ENCODE data around the gene COLEC12. TPM values are rescaled to one million over a fixed set of nuclear protein-coding genes. Genes with fewer than 3 reads are reported as not detected.

The COLEC12 gene
- total RNA-seq, 2 donors from 2014 or later = not detected

- H3K4me1 Mint-ChIP-seq = no peaks in the 10 kb centered on the region
- DNase-seq = no peak
- H3K4me3 Mint-ChIP-seq = no peak overlapping the region
- H3K27me3 Mint-ChIP-seq = peaks cover 55% of the 10 kb centered on the region
- H3K36me3 Mint-ChIP-seq (ENCODE audit: low read depth) = no peaks in the 10 kb centered on the region
- H3K9me3 ChIP-seq (ENCODE audit: control insufficient read depth, low read length, poor library complexity, severe bottlenecking) = no peaks in the 10 kb centered on the region
- no peak for ATAC-seq
- no peak overlapping the region for H3K27ac Mint-ChIP-seq
Observed at GRCh38 chr18:354003-354402, 146.5 kb downstream of the COLEC12 start.

- ATAC-seq = no peak
- no peaks in the 10 kb centered on the region for H3K4me1 Mint-ChIP-seq
- H3K4me3 Mint-ChIP-seq = no peak overlapping the region
- no peak overlapping the region for H3K27ac Mint-ChIP-seq
- no peaks in the 10 kb centered on the region for H3K36me3 Mint-ChIP-seq (ENCODE audit: low read depth)
- no peak for DNase-seq
- no peaks in the 10 kb centered on the region for H3K9me3 ChIP-seq (ENCODE audit: control insufficient read depth, low read length, poor library complexity, severe bottlenecking)
- H3K27me3 Mint-ChIP-seq = peaks cover 62% of the 10 kb centered on the region
Observed at GRCh38 chr18:352438-352837, 148.1 kb downstream of the COLEC12 start.

DNA sequence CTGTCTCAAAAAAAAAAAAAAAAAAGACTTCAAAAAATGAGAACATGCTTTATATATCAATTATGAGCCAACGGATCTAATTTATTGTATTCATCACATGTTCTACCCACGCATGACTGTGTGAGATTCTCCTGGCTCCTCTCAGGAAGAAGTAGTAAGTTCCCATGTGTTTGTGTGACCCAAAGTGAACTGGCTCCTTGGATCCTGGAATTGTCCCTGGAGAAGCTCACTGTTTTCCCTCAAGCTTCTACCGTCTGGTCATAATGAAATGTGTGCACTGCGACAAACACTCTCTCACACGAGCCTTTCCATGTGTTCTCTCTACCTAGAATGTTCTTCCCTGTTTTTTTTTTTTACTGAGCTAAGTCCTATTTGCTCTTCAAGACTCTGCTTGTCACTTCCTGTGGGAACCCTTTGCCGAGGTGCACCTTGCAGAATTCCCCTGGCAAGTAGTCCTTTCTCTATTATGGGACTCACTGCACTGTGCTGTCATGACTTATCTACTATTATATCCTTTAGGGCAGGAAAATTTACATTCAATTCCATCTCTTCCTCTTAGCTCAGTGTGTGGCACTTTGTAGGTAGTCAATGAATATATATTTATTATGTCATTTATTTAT lies 149.4 kb downstream of the COLEC12 start:
- ATAC-seq = no peak
- no peak overlapping the region for H3K4me3 Mint-ChIP-seq

GRCh38 chr18:346600-346999 lies 153.9 kb downstream of the COLEC12 start:
- peaks cover 44% of the 10 kb centered on the region for H3K27me3 Mint-ChIP-seq
- no peaks in the 10 kb centered on the region for H3K4me1 Mint-ChIP-seq
- peaks cover 2% of the 10 kb centered on the region for H3K36me3 Mint-ChIP-seq (ENCODE audit: low read depth)
- H3K9me3 ChIP-seq (ENCODE audit: control insufficient read depth, low read length, poor library complexity, severe bottlenecking) = no peaks in the 10 kb centered on the region
- no peak overlapping the region for H3K27ac Mint-ChIP-seq
- ATAC-seq (no peak), DNase-seq (no peak)
- no peak overlapping the region for H3K4me3 Mint-ChIP-seq

More for the DNA sequence above, 149.4 kb downstream of the COLEC12 start:
- Mint-ChIP-seq H3K4me1 (no peaks in the 10 kb centered on the region), H3K36me3 (ENCODE audit: low read depth) (peaks cover 2% of the 10 kb centered on the region), H3K27ac (no peak overlapping the region), H3K27me3 (peaks cover 62% of the 10 kb centered on the region)
- no peak for DNase-seq
- H3K9me3 ChIP-seq (ENCODE audit: control insufficient read depth, low read length, poor library complexity, severe bottlenecking) = no peaks in the 10 kb centered on the region

DNA sequence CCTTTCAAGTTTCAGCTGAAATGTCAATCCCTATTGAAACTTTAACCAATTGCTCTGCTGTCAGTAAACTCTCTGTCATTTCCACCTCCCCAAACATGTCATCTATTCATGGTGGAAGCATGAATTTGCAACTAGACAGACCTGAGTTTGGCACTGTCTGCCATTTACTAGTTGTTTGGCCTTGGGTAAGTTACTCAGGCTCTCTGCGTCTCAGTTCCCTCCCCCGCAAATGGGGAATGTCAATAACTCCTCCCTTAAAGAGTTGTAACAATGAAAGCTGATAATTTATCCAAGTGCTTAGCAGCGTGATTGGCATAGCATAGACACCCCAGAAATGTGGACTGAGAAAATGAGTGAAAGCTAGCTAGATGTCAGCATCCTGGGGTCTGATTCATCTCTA lies 159.4 kb downstream of the COLEC12 start:
- Mint-ChIP-seq H3K4me3 (no peak overlapping the region), H3K27me3 (peaks cover 50% of the 10 kb centered on the region), H3K36me3 (ENCODE audit: low read depth) (no peaks in the 10 kb centered on the region), H3K27ac (no peak overlapping the region), H3K4me1 (no peaks in the 10 kb centered on the region)
- DNase-seq = no peak
- ATAC-seq = no peak
- H3K9me3 ChIP-seq (ENCODE audit: control insufficient read depth, low read length, poor library complexity, severe bottlenecking) = no peaks in the 10 kb centered on the region

DNA sequence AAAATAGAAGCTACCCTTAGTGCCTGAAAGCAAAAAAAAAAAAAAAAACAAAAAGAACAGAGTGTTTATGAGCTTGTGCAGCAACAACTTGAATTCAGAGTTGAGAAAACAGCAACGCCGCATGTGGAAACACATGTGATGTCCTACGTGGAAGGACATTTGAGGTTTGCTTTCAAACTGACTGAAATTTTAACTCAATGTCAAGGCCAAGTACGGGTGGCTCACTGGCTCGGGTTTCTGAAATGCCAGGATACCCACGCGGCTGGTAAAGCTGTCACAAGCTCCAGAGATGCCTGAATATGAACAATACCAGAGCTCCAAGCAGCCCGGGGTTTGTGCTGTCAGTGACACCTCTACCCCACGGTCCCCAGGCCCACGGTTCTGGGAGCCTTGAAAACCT lies 160.5 kb downstream of the COLEC12 start:
- H3K9me3 ChIP-seq (ENCODE audit: control insufficient read depth, low read length, poor library complexity, severe bottlenecking) = no peaks in the 10 kb centered on the region
- Mint-ChIP-seq H3K36me3 (ENCODE audit: low read depth) (no peaks in the 10 kb centered on the region), H3K27ac (no peak overlapping the region), H3K4me1 (no peaks in the 10 kb centered on the region), H3K4me3 (no peak overlapping the region), H3K27me3 (peaks cover 53% of the 10 kb centered on the region)
- no peak for ATAC-seq
- no peak for DNase-seq

- no peaks in the 10 kb centered on the region for H3K9me3 ChIP-seq (ENCODE audit: control insufficient read depth, low read length, poor library complexity, severe bottlenecking)
- DNase-seq (no peak), ATAC-seq (no peak)
- no peaks in the 10 kb centered on the region for H3K4me1 Mint-ChIP-seq
- no peaks in the 10 kb centered on the region for H3K36me3 Mint-ChIP-seq (ENCODE audit: low read depth)
- H3K27me3 Mint-ChIP-seq = peaks cover 55% of the 10 kb centered on the region
- H3K4me3 Mint-ChIP-seq = no peak overlapping the region
- H3K27ac Mint-ChIP-seq = no peak overlapping the region
Observed at GRCh38 chr18:339200-339599, 161.3 kb downstream of the COLEC12 start.

GRCh38 chr18:336713-337112 lies 163.8 kb downstream of the COLEC12 start:
- H3K4me1 Mint-ChIP-seq = peaks cover 2% of the 10 kb centered on the region
- H3K4me3 Mint-ChIP-seq = no peak overlapping the region
- ATAC-seq (no peak), DNase-seq (no peak)
- H3K36me3 Mint-ChIP-seq (ENCODE audit: low read depth) = no peaks in the 10 kb centered on the region
- H3K9me3 ChIP-seq (ENCODE audit: control insufficient read depth, low read length, poor library complexity, severe bottlenecking) = no peaks in the 10 kb centered on the region
- no peak overlapping the region for H3K27ac Mint-ChIP-seq
- peaks cover 60% of the 10 kb centered on the region for H3K27me3 Mint-ChIP-seq

- no peak for ATAC-seq
- Mint-ChIP-seq H3K4me3 (no peak overlapping the region), H3K27ac (no peak overlapping the region), H3K27me3 (peaks cover 58% of the 10 kb centered on the region), H3K36me3 (ENCODE audit: low read depth) (no peaks in the 10 kb centered on the region), H3K4me1 (peaks cover 2% of the 10 kb centered on the region)
- DNase-seq = no peak
- H3K9me3 ChIP-seq (ENCODE audit: control insufficient read depth, low read length, poor library complexity, severe bottlenecking) = no peaks in the 10 kb centered on the region
Observed at GRCh38 chr18:335733-336132, 164.8 kb downstream of the COLEC12 start.

DNA sequence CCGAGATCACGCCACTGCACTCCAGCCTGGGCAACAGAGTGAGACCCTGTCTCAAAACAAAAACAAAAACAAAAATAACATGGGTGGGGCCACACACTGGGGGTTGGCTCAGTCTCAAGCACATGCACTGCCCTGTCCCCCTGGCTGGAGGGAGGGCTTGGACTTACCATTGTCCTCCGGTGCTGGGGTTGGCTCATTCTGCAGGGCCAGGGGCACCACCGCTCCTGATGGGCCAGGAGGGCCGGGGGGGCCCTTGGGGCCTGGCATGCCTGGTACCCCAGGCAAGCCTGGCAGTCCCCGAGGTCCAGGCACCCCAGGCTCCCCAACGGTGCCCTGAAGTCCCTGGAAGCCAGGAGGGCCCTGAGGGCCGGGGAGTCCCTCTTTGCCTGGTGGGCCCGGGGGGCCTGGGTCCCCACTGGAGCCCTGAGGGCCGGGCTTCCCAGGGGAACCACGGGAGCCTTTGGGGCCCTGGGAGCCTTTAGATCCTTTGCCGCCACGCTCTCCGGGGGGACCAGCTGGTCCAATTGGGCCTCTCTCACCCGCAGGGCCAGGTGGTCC lies 165.8 kb downstream of the COLEC12 start:
- Mint-ChIP-seq H3K4me3 (no peak overlapping the region), H3K4me1 (peaks cover 2% of the 10 kb centered on the region), H3K36me3 (ENCODE audit: low read depth) (no peaks in the 10 kb centered on the region), H3K27me3 (peaks cover 53% of the 10 kb centered on the region), H3K27ac (no peak overlapping the region)
- DNase-seq (no peak), ATAC-seq (no peak)
- no peaks in the 10 kb centered on the region for H3K9me3 ChIP-seq (ENCODE audit: control insufficient read depth, low read length, poor library complexity, severe bottlenecking)

DNA sequence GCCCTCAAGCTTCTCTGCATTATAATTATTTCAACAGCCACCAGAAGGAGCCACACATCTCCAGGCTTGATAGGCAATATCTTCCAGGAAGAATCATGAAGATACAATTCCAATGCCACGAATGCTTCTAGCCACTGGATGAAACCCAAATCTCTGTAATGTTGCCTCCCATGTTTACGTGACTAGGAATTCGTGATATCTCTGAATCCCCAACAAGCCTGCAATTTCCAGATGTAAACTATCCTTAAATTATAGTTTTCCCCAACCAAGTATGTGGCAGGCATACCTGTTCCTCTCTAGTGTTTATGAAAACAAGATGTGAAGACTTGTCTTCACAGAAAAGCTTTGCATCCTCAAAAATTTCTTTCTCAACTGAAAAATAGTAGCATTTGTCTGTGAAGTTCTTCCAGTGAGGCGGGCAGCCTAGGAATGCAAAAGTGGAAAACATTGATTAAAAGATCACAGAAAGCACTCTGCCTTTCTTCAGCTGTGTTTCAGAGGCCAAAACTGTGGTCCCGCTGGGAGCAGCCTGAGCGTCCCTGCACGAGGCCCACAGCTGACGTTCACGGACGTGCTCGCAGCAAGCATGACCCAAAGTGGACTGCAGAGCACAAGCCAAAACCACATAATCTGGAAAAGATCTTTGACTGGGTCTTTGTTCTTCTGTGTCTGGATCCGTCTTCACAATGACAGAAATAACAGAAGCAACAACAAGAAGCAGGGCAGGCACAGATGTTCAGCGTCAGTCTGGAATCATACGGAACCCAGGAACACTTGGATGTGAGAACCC lies 167.6 kb downstream of the COLEC12 start:
- H3K9me3 ChIP-seq (ENCODE audit: control insufficient read depth, low read length, poor library complexity, severe bottlenecking) = no peaks in the 10 kb centered on the region
- Mint-ChIP-seq H3K27ac (no peak overlapping the region), H3K36me3 (ENCODE audit: low read depth) (no peaks in the 10 kb centered on the region), H3K4me3 (no peak overlapping the region), H3K4me1 (peaks cover 2% of the 10 kb centered on the region), H3K27me3 (peaks cover 48% of the 10 kb centered on the region)
- DNase-seq = no peak
- no peak for ATAC-seq

GRCh38 chr18:332007-332406 lies 168.5 kb downstream of the COLEC12 start:
- DNase-seq (no peak), ATAC-seq (no peak)
- no peaks in the 10 kb centered on the region for H3K36me3 Mint-ChIP-seq (ENCODE audit: low read depth)
- no peaks in the 10 kb centered on the region for H3K9me3 ChIP-seq (ENCODE audit: control insufficient read depth, low read length, poor library complexity, severe bottlenecking)
- H3K4me3 Mint-ChIP-seq = no peak overlapping the region
- H3K4me1 Mint-ChIP-seq = peaks cover 2% of the 10 kb centered on the region
- H3K27ac Mint-ChIP-seq = no peak overlapping the region
- H3K27me3 Mint-ChIP-seq = peaks cover 48% of the 10 kb centered on the region

GRCh38 chr18:331221-331821 lies 169.2 kb downstream of the COLEC12 start:
- H3K9me3 ChIP-seq (ENCODE audit: control insufficient read depth, low read length, poor library complexity, severe bottlenecking) = no peaks in the 10 kb centered on the region
- no peaks in the 10 kb centered on the region for H3K36me3 Mint-ChIP-seq (ENCODE audit: low read depth)
- DNase-seq (no peak), ATAC-seq (no peak)
- H3K4me3 Mint-ChIP-seq = no peak overlapping the region
- peaks cover 48% of the 10 kb centered on the region for H3K27me3 Mint-ChIP-seq
- no peak overlapping the region for H3K27ac Mint-ChIP-seq
- peaks cover 2% of the 10 kb centered on the region for H3K4me1 Mint-ChIP-seq

Measured in T-helper 17 cell (primary cell).